ENCODE data around the gene INMT.

The INMT gene

GRCh38 chr7:30805931-30806330 is 54.0 kb downstream of the INMT start:
- TF ChIP-seq, protein P1, sequence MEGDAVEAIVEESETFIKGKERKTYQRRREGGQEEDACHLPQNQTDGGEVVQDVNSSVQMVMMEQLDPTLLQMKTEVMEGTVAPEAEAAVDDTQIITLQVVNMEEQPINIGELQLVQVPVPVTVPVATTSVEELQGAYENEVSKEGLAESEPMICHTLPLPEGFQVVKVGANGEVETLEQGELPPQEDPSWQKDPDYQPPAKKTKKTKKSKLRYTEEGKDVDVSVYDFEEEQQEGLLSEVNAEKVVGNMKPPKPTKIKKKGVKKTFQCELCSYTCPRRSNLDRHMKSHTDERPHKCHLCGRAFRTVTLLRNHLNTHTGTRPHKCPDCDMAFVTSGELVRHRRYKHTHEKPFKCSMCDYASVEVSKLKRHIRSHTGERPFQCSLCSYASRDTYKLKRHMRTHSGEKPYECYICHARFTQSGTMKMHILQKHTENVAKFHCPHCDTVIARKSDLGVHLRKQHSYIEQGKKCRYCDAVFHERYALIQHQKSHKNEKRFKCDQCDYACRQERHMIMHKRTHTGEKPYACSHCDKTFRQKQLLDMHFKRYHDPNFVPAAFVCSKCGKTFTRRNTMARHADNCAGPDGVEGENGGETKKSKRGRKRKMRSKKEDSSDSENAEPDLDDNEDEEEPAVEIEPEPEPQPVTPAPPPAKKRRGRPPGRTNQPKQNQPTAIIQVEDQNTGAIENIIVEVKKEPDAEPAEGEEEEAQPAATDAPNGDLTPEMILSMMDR (IDR thresholded peaks at IDR 0.05) = no peak
- no peak for DNase-seq (ENCODE audit: low spot score)
- H3K27ac ChIP-seq = peak overlapping the region in 1 of 2 donors; percentile 82
- H3K4me3 ChIP-seq = no peak overlapping the region

Measured in coronary artery (tissue), 2 donors.